Measurements from ENCODE around the gene AK1. TPM values are rescaled to one million over a fixed set of nuclear protein-coding genes. Genes with fewer than 3 reads are reported as not detected.
A peak's percentile ranks its signal among the peaks of the same experiment; 100 is the strongest.

The AK1 gene
- total and polyA plus RNA-seq, 2 of the 13 experiments (the other 11 are each of a cell fraction or from before 2014, with no cell fraction given), result 19.1 to 32.8 TPM

- TF ChIP-seq RFX3 (CRISPR knock-in tag; IDR thresholded peaks at IDR 0.05) (no peak), ZNF382 (CRISPR knock-in tag; IDR thresholded peaks at IDR 0.05; ENCODE audit: borderline replicate concordance) (no peak), ZBTB42 (CRISPR knock-in tag; IDR thresholded peaks at IDR 0.05) (no peak), ZSCAN21 (CRISPR knock-in tag; IDR thresholded peaks at IDR 0.05; ENCODE audit: borderline replicate concordance) (peak; percentile 40; the same call in 1 of the 2 replicates), ZFYVE20 (CRISPR knock-in tag; IDR thresholded peaks at IDR 0.05; ENCODE audit: borderline replicate concordance, low read depth) (no peak), ZNF234 (CRISPR knock-in tag; conservative IDR thresholded peaks at IDR 0.05) (no peak), ZNF570 (CRISPR knock-in tag; IDR thresholded peaks at IDR 0.05; ENCODE audit: borderline replicate concordance) (no peak), KLF13 (CRISPR knock-in tag; IDR thresholded peaks at IDR 0.05) (no peak), BORCS8-MEF2B (CRISPR knock-in tag; IDR thresholded peaks at IDR 0.05) (peak; percentile 25; the same call in 1 of the 2 replicates), ZNF101 (CRISPR knock-in tag; IDR thresholded peaks at IDR 0.05; ENCODE audit: borderline replicate concordance, low read depth) (no peak), SP4 (CRISPR knock-in tag; IDR thresholded peaks at IDR 0.05) (peak; percentile 38; the same call in 1 of the 2 replicates), NCOA2 (CRISPR knock-in tag; IDR thresholded peaks at IDR 0.05) (peak; percentile 73; the same call in 1 of the 2 replicates), HOXA5 (CRISPR knock-in tag; IDR thresholded peaks at IDR 0.05) (peak; percentile 67; the same call in 1 of the 2 replicates), REL (CRISPR knock-in tag; conservative IDR thresholded peaks at IDR 0.05) (no peak), GMEB2 (CRISPR knock-in tag; IDR thresholded peaks at IDR 0.05; ENCODE audit: low read depth) (no peak), CCAR2 (optimal IDR thresholded peaks at IDR 0.05; ENCODE audit: low read depth, low read length) (no peak), ZNF605 (CRISPR knock-in tag; IDR thresholded peaks at IDR 0.05) (no peak), JUN (CRISPR knock-in tag; IDR thresholded peaks at IDR 0.05) (0 out of 2 replicates have a peak, but pooled peaks have one; percentile 36), ZC3H13 (CRISPR knock-in tag; IDR thresholded peaks at IDR 0.05) (no peak), BCL6 (CRISPR knock-in tag; IDR thresholded peaks at IDR 0.05) (peak; percentile 90), ZNF879 (CRISPR knock-in tag; IDR thresholded peaks at IDR 0.05) (no peak), ZNF296 (CRISPR knock-in tag; conservative IDR thresholded peaks at IDR 0.05) (no peak), NR2F2 (IDR thresholded peaks at IDR 0.05; ENCODE audit: borderline replicate concordance, low read depth) (peak; percentile 43; the same call in 1 of the 2 replicates), CCDC6 (CRISPR knock-in tag; IDR thresholded peaks at IDR 0.05) (peak; percentile 74; the same call in 1 of the 2 replicates), KDM2A (CRISPR knock-in tag; IDR thresholded peaks at IDR 0.05; ENCODE audit: borderline replicate concordance, low read depth) (peak; percentile 76; the same call in 1 of the 2 replicates)
- TF ChIP-seq, protein P1, sequence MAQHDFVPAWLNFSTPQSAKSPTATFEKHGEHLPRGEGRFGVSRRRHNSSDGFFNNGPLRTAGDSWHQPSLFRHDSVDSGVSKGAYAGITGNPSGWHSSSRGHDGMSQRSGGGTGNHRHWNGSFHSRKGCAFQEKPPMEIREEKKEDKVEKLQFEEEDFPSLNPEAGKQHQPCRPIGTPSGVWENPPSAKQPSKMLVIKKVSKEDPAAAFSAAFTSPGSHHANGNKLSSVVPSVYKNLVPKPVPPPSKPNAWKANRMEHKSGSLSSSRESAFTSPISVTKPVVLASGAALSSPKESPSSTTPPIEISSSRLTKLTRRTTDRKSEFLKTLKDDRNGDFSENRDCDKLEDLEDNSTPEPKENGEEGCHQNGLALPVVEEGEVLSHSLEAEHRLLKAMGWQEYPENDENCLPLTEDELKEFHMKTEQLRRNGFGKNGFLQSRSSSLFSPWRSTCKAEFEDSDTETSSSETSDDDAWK (CRISPR knock-in tag; IDR thresholded peaks at IDR 0.05), result no peak
- TF ChIP-seq, protein P2, sequence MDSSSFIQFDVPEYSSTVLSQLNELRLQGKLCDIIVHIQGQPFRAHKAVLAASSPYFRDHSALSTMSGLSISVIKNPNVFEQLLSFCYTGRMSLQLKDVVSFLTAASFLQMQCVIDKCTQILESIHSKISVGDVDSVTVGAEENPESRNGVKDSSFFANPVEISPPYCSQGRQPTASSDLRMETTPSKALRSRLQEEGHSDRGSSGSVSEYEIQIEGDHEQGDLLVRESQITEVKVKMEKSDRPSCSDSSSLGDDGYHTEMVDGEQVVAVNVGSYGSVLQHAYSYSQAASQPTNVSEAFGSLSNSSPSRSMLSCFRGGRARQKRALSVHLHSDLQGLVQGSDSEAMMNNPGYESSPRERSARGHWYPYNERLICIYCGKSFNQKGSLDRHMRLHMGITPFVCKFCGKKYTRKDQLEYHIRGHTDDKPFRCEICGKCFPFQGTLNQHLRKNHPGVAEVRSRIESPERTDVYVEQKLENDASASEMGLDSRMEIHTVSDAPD (CRISPR knock-in tag; IDR thresholded peaks at IDR 0.05), result no peak; the same call in 1 of the 2 replicates
Measured at GRCh38 chr9:127903557-127904475, 26.3 kb upstream of the AK1 start (continued).

Measured in HepG2 (cell line).